GM12878 (cell line): Measurements from ENCODE around the gene ZNF687. TPM values are rescaled to one million over a fixed set of nuclear protein-coding genes. Genes with fewer than 3 reads are reported as not detected.

ENCODE experiments used
- ATAC-seq: fragments of 200-7000 bp; cut with Tn5 transposase; 3 replicates; pipeline ENCODE4 v1.9.1; 2020; ENCODE audit warnings: mild to moderate bottlenecking, moderate library complexity
- BruUV-seq: library from RNA; stranded (reverse); fragments of 400-500 nt; replicated peaks from 2 replicates; lab custom pipeline; 2021; lab: Mats Ljungman, UMichigan
- CTCF ChIA-PET: fragments of 300-600 bp; sonication (Branson Sonifier 250); formaldehyde crosslinking; extraction: SDS; loops from one replicate; lab custom pipeline; 2021; ENCODE audit warnings: inconsistent platforms; lab: Yijun Ruan, JAX
- POLR2A ChIA-PET: fragments of 350-600 bp; formaldehyde crosslinking; extraction: SDS; loops from one replicate; lab custom pipeline; 2021; ENCODE audit warnings: inconsistent platforms; lab: Charles Lee
- RAD21 ChIA-PET: fragments of 300-600 bp; sonication (Branson Sonifier 250); formaldehyde crosslinking; loops from one replicate; lab custom pipeline; 2023; ENCODE audit warnings: antibody characterized with exemption; ENCODE audit not compliant: unreplicated experiment; lab: Charles Lee
- SMC1A ChIA-PET: fragments of 300-600 bp; sonication (Branson Sonifier 250); formaldehyde crosslinking; loops from one replicate; lab custom pipeline; 2023; ENCODE audit not compliant: unreplicated experiment, uncharacterized antibody; lab: Charles Lee
- DNase-seq: peaks from one replicate; pipeline ENCODE4 v3.0.0-alpha.2; 2011; ENCODE audit warnings: low read depth, low spot score
- FAIRE-seq: peaks from 3 replicates; lab custom pipeline; 2011; peaks lifted over from hg19 to GRCh38; lab: Jason Lieb, UNC
- H2AFZ ChIP-seq: 2 replicates; pipeline ENCODE4 v1.6.0; 2011; ENCODE audit warnings: low read depth, low read length, control low read depth; ENCODE audit not compliant: control insufficient read depth
- H3K27ac ChIP-seq: 2 replicates; pipeline ENCODE4 v1.5.1; 2011; ENCODE audit warnings: control low read depth; ENCODE audit not compliant: control insufficient read depth, insufficient read depth
- H3K27me3 ChIP-seq, 2 experiments: replicated peaks in 1 of 2; 2 replicates each; pipeline versions ENCODE4 v1.6.0 to v1.6.1; 2011; ENCODE audit warnings: low read length in 1 of 2; ENCODE audit not compliant: control insufficient read depth in 2 of 2, insufficient read depth in 2 of 2
- H3K36me3 ChIP-seq, 2 experiments: 2 replicates each; pipeline ENCODE4 v1.5.1; 2011; ENCODE audit warnings: low read length in 1 of 2; ENCODE audit not compliant: control insufficient read depth in 2 of 2, insufficient read depth in 2 of 2
- H3K4me1 ChIP-seq: 2 replicates; pipeline ENCODE4 v1.6.1; 2011; ENCODE audit warnings: mild to moderate bottlenecking, low read length, moderate library complexity, mixed read lengths; ENCODE audit not compliant: control insufficient read depth, insufficient read depth
- H3K4me2 ChIP-seq: 2 replicates; pipeline ENCODE4 v1.6.0; 2011; ENCODE audit warnings: control low read depth; ENCODE audit not compliant: control insufficient read depth, insufficient read depth
- H3K4me3 ChIP-seq: fragments of 200-600 bp; sonication (generic); 2 replicates; pipeline ENCODE4 v1.5.1; 2016
- H3K79me2 ChIP-seq: 2 replicates; pipeline ENCODE4 v1.6.0; 2011; ENCODE audit warnings: low read length; ENCODE audit not compliant: control insufficient read depth, insufficient read depth
- H3K9ac ChIP-seq: 2 replicates; pipeline ENCODE4 v1.8.0; 2011; ENCODE audit warnings: low read length, control low read depth, mixed read lengths; ENCODE audit not compliant: control insufficient read depth, insufficient read depth
- H3K9me3 ChIP-seq: replicated peaks from 3 replicates; pipeline ENCODE4 v1.5.1; 2011; ENCODE audit warnings: mild to moderate bottlenecking, low read length; ENCODE audit not compliant: control insufficient read depth, insufficient read depth
- H4K20me1 ChIP-seq: 2 replicates; pipeline ENCODE4 v1.6.0; 2011; ENCODE audit not compliant: control insufficient read depth, insufficient read depth
- CBX3 ChIP-seq: fragments of 200-600 bp; sonication (generic); IDR thresholded peaks from 2 replicates; pipeline ENCODE4 v1.6.1; 2016; ENCODE audit warnings: low read depth, borderline replicate concordance
- KAT2A ChIP-seq: conservative IDR thresholded peaks from 2 replicates; pipeline ENCODE4 v1.6.1; 2011; ENCODE audit warnings: low read depth, low read length; ENCODE audit not compliant: control insufficient read depth
- MLLT1 ChIP-seq: fragments of 450-650 bp; IDR thresholded peaks from 2 replicates; pipeline ENCODE4 v1.6.1; 2016; ENCODE audit warnings: mild to moderate bottlenecking
- PAX5 ChIP-seq: IDR thresholded peaks from 2 replicates; pipeline ENCODE4 v1.6.1; 2011; ENCODE audit warnings: low read depth, low read length, borderline replicate concordance
- POU2F2 ChIP-seq: IDR thresholded peaks from 3 replicates; pipeline ENCODE4 v1.6.1; 2011; ENCODE audit warnings: low read depth, mild to moderate bottlenecking, low read length, borderline replicate concordance
- RCOR1 ChIP-seq: conservative IDR thresholded peaks from 2 replicates; pipeline ENCODE4 v1.6.1; 2012; ENCODE audit warnings: low read depth, low read length, improper control_type of control experiment
- STAT3 ChIP-seq: IDR thresholded peaks from 2 replicates; pipeline ENCODE4 v1.6.1; 2011; ENCODE audit warnings: low read depth, low read length, improper control_type of control experiment
- TAF1 ChIP-seq: IDR thresholded peaks from 2 replicates; pipeline ENCODE4 v1.6.1; 2011; ENCODE audit warnings: mild to moderate bottlenecking, low read depth, low read length, borderline replicate concordance
- WGBS: methylation state at CpG from one replicate; pipeline ENCODE4 v1.1.6; 2016; ENCODE audit warnings: low lambda C conversion rate; ENCODE audit not compliant: insufficient replicate concordance, insufficient coverage; ENCODE audit errors: missing lambda C conversion rate; 5-methylcytosine and 5-hydroxymethylcytosine counted together
- in situ Hi-C: fragments of 300-500 bp; cut with MboI; formaldehyde crosslinking; loops from 9 replicates; pipeline ENCODE4 v1.14.3; 2018; ENCODE audit warnings: mixed read lengths
- intact Hi-C: fragments of 100-400 bp; cut with micrococcal nuclease; formaldehyde crosslinking; loops from one replicate; pipeline ENCODE4 v1.14.2; 2022; ENCODE audit not compliant: unreplicated experiment
- polyA plus RNA-seq, 11 experiments: library from polyadenylated mRNA; depleted of rRNA in 4 of 11; unstranded in 6 of 11; stranded (reverse) in 5 of 11; fragments of >200 nt; fragmentation: Nextera tagmentation in 4 of 11; fragmentation: Illumina TruSeq in 1 of 11; extraction: Ambion mirVana in 4 of 11; extraction: Trizol in 1 of 11; gene quantifications; 1 replicate in 1 of 11; 2 replicates in 10 of 11; pipeline versions ENCODE4 v1.2.1 to v1.2.3, GENCODE V29; 2011 to 2016; ENCODE audit warnings: inconsistent platforms in 2 of 11, missing spikeins in 2 of 11, low read depth in 1 of 11
- total RNA-seq, 4 experiments: library from RNA; depleted of rRNA in 3 of 4; stranded (reverse); fragments of >200 nt in 3 of 4; fragmentation: Illumina TruSeq in 1 of 4; extraction: Trizol in 1 of 4; gene quantifications; 2 replicates each; pipeline versions ENCODE4 v1.2.1 to v1.2.3, GENCODE V29; 2013 to 2021
- TF ChIP-seq, protein P1 (sequence below): IDR thresholded peaks from 2 replicates; pipeline ENCODE4 v1.6.1; 2012; ENCODE audit warnings: improper control_type of control experiment, low read depth, low read length; ENCODE audit not compliant: insufficient replicate concordance
- TF ChIP-seq, protein P2 (sequence below): fragments of 450-650 bp; IDR thresholded peaks from 2 replicates; pipeline ENCODE4 v1.6.1; 2014; ENCODE audit warnings: mild to moderate bottlenecking
- TF ChIP-seq, protein P3 (sequence below): fragments of 150-350 bp; IDR thresholded peaks from 2 replicates; pipeline ENCODE4 v1.6.1; 2014; ENCODE audit warnings: mild to moderate bottlenecking, low read depth, low read length

The ZNF687 gene
- total and polyA plus RNA-seq, 10 of the 15 experiments (the other 5 are each of a cell fraction or from before 2014, with no cell fraction given): 0.08 to 30.9 (median 9.9) TPM

DNA sequence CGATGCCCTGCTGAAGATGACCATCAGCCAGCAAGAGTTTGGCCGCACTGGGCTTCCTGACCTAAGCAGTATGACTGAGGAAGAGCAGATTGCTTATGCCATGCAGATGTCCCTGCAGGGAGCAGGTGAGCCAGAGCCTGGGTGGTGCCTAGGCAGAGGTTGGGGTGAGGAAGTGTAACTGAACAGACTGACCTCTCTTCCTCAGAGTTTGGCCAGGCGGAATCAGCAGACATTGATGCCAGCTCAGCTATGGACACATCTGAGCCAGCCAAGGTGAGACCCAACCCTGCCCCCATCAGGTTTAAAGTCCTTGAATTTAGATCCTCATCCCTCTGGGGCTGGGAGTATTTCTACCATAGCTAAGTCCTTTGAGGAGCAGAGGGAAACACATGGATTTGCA is 15.8 kb upstream of the ZNF687 start:
- Histone ChIP-seq H3K27me3 (no peaks in the 10 kb centered on the region), H3K4me2 (no peak overlapping the region), H3K9me3 (no peaks in the 10 kb centered on the region), H3K9ac (no peak overlapping the region), H3K27ac (no peak overlapping the region), H4K20me1 (no peaks in the 10 kb centered on the region), H3K4me1 (no peaks in the 10 kb centered on the region), H3K36me3 (peaks cover 9 to 19% of the 10 kb centered on the region in 2 experiments), H3K4me3 (no peak overlapping the region), H2AFZ (no peak overlapping the region), H3K79me2 (no peaks in the 10 kb centered on the region; the same call in 1 of the 2 replicates)
- in situ Hi-C loops (no loop called here), intact Hi-C loops (no loop called here)
- SMC1A ChIA-PET: interaction anchor here (0.8 kb wide), 1 partner anchor 8 kb away, joined by 3 read pairs; no protein-coding TSS in a partner anchor
- no TSS peak for BruUV-seq
- POLR2A ChIA-PET: interaction anchor here (0.5 kb wide), 2 partner anchors 177 to 217 kb away, joined by 4 to 5 read pairs; no protein-coding TSS in a partner anchor
- TF ChIP-seq, protein P1, sequence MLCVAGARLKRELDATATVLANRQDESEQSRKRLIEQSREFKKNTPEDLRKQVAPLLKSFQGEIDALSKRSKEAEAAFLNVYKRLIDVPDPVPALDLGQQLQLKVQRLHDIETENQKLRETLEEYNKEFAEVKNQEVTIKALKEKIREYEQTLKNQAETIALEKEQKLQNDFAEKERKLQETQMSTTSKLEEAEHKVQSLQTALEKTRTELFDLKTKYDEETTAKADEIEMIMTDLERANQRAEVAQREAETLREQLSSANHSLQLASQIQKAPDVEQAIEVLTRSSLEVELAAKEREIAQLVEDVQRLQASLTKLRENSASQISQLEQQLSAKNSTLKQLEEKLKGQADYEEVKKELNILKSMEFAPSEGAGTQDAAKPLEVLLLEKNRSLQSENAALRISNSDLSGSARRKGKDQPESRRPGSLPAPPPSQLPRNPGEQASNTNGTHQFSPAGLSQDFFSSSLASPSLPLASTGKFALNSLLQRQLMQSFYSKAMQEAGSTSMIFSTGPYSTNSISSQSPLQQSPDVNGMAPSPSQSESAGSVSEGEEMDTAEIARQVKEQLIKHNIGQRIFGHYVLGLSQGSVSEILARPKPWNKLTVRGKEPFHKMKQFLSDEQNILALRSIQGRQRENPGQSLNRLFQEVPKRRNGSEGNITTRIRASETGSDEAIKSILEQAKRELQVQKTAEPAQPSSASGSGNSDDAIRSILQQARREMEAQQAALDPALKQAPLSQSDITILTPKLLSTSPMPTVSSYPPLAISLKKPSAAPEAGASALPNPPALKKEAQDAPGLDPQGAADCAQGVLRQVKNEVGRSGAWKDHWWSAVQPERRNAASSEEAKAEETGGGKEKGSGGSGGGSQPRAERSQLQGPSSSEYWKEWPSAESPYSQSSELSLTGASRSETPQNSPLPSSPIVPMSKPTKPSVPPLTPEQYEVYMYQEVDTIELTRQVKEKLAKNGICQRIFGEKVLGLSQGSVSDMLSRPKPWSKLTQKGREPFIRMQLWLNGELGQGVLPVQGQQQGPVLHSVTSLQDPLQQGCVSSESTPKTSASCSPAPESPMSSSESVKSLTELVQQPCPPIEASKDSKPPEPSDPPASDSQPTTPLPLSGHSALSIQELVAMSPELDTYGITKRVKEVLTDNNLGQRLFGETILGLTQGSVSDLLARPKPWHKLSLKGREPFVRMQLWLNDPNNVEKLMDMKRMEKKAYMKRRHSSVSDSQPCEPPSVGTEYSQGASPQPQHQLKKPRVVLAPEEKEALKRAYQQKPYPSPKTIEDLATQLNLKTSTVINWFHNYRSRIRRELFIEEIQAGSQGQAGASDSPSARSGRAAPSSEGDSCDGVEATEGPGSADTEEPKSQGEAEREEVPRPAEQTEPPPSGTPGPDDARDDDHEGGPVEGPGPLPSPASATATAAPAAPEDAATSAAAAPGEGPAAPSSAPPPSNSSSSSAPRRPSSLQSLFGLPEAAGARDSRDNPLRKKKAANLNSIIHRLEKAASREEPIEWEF: no peak
- TF ChIP-seq KAT2A: no peak
- TF ChIP-seq CBX3: no peak
- no peak for TF ChIP-seq TAF1
- no peak for TF ChIP-seq PAX5
- TF ChIP-seq, protein P2, sequence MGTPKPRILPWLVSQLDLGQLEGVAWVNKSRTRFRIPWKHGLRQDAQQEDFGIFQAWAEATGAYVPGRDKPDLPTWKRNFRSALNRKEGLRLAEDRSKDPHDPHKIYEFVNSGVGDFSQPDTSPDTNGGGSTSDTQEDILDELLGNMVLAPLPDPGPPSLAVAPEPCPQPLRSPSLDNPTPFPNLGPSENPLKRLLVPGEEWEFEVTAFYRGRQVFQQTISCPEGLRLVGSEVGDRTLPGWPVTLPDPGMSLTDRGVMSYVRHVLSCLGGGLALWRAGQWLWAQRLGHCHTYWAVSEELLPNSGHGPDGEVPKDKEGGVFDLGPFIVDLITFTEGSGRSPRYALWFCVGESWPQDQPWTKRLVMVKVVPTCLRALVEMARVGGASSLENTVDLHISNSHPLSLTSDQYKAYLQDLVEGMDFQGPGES: no peak
- TF ChIP-seq RCOR1: no peak
- TF ChIP-seq, protein P3, sequence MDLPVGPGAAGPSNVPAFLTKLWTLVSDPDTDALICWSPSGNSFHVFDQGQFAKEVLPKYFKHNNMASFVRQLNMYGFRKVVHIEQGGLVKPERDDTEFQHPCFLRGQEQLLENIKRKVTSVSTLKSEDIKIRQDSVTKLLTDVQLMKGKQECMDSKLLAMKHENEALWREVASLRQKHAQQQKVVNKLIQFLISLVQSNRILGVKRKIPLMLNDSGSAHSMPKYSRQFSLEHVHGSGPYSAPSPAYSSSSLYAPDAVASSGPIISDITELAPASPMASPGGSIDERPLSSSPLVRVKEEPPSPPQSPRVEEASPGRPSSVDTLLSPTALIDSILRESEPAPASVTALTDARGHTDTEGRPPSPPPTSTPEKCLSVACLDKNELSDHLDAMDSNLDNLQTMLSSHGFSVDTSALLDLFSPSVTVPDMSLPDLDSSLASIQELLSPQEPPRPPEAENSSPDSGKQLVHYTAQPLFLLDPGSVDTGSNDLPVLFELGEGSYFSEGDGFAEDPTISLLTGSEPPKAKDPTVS: no peak
- TF ChIP-seq POU2F2: no peak
- no peak for TF ChIP-seq STAT3
- TF ChIP-seq MLLT1: no peak
- no peak for ATAC-seq
- DNase-seq: no peak
- RAD21 ChIA-PET: no interaction called here
- no peak for FAIRE-seq
- CTCF ChIA-PET: interaction anchor here (0.8 kb wide), 1 partner anchor 167 kb away, joined by 3 read pairs; no protein-coding TSS in a partner anchor
- WGBS: 98% methylated on average over 3 of the region's 3 CpGs
